ENCODE measurements around the gene GRIN2A.

DNA sequence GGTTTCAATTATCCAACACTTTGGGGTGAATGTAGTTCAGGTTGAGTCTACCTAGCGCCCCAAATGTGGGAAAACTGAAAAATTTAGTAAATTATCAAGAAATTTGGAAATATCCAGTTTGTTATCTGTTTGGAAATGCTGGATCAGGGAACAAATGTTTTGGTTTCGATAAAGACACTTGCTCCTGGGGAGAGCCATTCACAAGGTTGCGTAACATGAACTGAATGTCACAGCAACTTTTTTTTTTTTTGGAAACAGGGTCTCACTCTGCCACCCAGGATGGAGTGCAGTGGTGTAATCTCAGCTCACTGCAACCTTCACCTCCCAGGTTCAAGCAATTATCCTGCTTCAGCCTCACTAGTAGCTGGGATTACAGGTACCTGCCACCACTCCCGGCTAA, 286.4 kb downstream of the GRIN2A start:
- TF ChIP-seq, protein P1, sequence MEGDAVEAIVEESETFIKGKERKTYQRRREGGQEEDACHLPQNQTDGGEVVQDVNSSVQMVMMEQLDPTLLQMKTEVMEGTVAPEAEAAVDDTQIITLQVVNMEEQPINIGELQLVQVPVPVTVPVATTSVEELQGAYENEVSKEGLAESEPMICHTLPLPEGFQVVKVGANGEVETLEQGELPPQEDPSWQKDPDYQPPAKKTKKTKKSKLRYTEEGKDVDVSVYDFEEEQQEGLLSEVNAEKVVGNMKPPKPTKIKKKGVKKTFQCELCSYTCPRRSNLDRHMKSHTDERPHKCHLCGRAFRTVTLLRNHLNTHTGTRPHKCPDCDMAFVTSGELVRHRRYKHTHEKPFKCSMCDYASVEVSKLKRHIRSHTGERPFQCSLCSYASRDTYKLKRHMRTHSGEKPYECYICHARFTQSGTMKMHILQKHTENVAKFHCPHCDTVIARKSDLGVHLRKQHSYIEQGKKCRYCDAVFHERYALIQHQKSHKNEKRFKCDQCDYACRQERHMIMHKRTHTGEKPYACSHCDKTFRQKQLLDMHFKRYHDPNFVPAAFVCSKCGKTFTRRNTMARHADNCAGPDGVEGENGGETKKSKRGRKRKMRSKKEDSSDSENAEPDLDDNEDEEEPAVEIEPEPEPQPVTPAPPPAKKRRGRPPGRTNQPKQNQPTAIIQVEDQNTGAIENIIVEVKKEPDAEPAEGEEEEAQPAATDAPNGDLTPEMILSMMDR (IDR thresholded peaks at IDR 0.05): no peak
- no peak for TF ChIP-seq POLR2A (IDR thresholded peaks at IDR 0.05)
- no peak for TF ChIP-seq POLR2AphosphoS5 (IDR thresholded peaks at IDR 0.05)
